Hepatic stellate cell (primary cell): ENCODE data around the gene TNFRSF18.
"Not testable (repeated sequence)": the region's sequence is repeated elsewhere in the genome, so short reads cannot be mapped to it uniquely, and the experiment has no call there.

Experiments used
- DNase-seq: peaks from one replicate; pipeline ENCODE4 v3.0.0; 2011; ENCODE audit warnings: low spot score

Gene TNFRSF18

DNA sequence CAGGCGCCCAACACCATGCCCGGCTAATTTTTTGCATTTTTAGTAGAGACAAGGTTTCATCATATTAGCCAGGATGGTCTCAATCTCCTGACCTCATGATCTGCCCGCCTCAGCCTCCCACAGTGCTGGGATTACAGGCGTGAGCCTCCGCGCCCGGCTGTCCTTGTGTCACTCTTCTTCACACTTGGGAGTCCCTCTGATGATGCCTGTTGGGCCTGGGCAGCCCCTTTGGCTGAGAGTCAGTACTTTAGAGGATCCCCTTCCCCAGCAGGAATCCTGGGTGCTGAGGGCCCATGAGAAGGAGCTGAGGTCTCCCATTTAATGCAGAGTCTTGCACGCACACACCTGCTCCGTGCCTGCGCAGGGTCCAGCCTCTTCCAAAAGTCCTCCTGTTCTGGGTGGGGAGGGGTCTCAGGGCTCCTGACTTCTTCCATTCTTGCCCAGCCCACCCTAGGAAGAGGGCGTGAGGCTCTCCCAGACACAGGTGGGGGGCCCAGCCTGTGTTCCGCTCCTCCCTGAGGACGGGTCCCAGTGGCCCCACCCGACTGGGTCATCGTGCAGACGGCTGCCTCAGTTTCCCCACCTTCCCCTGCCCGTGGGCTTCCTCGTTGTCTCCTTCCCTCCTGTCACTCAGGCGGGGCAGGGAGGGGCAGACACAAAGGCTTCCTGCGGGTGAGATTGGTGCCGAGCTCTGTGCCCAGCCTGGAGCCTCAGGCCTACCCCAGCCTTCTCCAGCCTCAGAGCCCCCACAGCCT lies 28.8 kb downstream of the TNFRSF18 start:
- no peak for DNase-seq

DNA sequence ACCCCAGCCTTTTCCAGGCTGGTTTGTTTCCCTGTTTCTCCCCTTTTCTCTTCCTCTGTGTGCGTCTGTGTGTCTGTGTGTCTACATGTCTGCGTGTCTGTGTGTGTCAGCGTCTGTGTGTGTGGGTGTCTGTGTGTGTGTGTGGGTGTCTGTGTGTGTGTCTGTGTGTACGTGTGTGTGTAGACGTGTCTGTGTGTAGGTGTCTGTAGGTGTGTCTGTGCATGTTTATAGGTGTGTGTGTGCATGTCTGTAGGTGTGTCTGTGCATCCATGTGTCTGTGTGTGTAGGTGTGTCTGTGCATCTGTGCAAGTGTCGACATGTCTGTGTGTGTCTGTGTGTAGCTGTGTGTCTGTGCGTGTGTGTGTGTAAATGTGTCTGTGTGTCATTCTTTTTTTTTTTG lies 29.5 kb downstream of the TNFRSF18 start:
- DNase-seq = no peak

DNA sequence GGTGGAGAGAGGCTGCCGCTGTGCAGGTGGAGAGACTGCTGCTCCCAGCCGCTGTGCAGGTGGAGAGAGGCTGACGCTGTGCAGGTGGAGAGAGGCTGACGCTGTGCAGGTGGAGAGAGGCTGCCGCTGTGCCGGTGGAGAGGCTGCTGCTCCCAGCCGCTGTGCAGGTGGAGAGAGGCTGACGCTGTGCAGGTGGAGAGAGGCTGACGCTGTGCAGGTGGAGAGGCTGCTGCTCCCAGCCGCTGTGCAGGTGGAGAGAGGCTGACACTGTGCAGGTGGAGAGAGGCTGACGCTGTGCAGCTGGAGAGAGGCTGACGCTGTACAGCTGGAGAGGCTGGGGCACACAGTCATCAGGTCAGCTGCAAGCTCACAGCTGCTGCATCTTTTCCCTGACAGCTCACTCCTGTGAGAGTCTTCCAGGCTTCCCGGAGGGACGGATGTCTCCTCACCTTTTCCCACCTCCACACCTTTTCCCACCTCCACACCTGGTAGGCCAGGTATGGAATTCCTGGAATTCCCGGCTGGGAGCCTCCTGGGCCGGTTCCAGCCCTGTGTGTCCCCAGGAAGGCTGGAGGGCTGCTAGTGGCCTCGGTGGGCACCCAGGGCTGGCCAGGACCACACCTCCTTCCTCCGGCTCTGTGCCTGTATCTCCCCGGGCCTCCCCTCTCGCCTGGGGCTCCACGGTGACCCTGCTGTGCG lies 30.2 kb downstream of the TNFRSF18 start:
- not testable (repeated sequence) for DNase-seq

DNA sequence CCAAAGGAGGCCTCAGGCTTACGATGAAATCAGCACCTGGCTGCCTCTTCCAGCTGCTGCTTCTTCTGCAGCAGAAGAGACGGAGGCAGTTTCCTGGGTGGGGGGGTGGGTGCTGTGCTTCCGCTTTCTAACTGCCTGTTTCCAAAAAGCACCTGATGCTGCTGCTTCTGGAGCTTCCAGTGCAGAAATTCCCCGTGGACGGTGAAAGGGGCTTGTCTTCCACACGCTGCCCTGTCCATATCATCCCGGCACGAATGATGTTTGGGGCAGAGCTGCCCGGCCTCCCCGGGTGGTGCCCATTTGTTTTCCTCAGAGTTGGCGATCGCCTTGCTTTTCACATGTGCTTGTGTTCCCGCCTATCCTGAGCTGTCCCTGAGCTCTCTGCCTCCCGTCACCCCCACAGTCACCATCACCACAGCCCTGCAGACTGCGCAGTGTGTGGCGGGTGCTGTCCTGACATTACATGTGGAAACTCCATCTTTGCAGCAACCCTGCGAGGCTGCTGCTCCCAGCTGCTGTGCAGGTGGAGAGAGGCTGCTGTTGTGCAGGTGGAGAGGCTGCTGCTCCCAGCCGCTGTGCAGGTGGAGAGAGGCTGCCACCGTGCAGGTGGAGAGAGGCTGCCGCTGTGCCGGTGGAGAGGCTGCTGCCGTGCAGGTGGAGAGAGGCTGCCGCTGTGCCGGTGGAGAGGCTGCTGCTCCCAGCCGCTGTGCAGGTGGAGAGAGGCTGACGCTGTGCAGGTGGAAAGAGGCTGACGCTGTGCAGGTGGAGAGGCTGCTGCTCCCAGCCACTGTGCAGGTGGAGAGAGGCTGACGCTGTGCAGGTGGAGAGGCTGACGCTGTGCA lies 30.9 kb downstream of the TNFRSF18 start:
- no peak for DNase-seq

DNA sequence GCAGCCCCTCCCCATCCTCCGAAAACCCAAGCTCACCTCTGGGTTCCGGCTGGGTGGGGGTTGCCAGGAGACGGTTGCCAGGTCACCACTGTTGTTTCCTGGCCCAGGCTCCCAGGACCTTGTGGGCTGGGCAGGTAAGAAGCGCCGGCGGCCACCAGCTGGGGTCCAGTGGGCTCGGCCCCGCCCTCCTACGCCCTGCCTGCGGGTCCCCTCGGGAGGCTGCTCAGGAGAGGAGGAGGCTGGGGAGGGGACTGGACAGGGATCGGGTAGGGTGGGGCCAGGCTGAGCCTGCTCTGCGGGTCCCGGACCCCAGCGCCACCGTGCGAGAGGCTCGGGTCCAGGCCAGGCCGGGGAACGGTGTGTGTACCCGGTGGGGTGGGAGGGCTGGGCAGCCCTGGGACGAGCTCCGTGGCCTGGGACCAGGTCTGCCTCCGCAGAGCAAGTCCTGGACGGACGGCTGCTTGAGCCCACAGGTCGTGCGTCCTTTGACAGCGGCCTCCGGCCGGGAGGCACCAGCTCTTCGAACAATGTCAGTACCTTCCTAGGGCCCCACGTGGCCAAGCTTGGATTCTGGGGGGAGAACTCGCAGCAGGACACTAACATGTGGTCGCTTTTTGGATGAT lies 32.5 kb downstream of the TNFRSF18 start, which contains the start of gene TTLL10:
Gene TTLL10 (plus strand): TSS at position 88 of the 623 bp plus-strand sequence. CDS start 5,336 bp downstream, outside the sequence.
- DNase-seq = no peak

DNA sequence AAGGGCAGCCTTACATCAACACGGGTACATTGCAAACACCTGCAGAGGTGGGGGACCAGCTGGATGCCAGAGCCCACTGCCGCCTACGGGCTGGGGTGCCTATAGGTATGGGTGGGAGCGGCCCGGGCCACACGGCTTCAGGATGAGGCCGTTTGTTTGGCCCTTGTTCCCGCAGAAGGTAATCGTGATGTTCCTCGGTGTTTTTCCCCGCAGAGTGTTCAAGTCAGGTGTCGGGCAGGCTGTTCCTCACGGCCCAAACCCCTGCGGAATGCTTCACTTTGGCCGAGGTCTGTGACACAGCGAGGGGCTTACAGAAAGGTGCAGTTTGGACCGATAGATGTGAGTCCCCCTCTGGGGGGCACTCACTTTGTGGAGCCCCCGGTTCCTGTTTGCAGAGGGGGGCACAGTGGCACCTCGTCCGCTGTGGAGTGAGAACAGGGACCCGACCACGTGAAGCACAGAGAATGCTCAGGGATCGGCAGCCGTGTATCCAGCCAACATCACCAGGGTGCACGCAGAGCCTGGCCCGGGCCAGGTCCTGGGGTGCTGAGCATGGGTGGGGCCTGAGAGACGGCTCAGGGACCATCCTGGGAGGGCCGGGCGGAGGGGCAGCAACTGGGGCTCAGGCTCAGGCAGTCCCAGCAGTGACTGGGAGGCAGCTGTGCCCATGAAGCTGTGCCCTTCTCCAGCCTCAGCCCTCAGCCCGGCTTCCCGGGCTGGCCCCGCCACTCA lies 33.2 kb downstream of the TNFRSF18 start:
- no peak for DNase-seq

DNA sequence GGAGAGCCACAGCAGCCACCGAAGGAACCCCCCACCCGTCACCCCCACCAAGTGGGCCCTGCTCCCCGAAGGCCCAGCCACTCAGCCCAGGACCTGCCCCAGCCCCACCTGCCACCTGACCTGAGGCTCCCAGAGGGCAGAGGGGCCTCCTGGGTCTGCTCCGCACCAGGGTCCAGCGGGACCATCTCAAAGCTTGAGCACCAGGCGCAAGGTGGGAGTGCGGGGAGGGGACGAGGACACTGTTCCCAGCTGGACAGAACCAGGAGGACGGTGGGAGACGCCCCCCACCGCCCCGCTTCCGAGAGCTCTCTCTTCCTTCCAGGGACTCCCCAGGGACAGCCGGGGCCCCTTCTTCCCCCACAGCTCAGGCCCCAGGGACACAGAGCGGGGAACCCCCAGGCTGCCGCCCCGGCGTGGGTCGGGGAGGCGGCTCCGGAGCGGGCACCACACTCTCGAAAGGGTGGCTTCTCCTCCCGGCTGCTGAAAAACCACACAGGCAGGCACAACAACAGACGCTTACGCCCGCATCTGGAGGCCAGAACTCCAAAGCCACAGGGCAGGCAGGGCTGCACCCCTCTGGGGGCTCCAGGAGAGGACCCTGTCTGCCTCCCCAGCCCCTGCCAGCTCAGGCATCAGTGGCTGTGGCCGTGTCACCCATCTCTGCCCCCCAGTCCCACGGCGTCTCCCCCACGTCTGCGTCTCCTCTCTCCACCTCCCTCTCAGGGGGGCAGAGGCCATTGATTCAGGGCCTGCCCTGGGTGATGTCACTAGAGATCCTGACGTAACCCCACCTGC lies 34.6 kb downstream of the TNFRSF18 start:
- no peak for DNase-seq

DNA sequence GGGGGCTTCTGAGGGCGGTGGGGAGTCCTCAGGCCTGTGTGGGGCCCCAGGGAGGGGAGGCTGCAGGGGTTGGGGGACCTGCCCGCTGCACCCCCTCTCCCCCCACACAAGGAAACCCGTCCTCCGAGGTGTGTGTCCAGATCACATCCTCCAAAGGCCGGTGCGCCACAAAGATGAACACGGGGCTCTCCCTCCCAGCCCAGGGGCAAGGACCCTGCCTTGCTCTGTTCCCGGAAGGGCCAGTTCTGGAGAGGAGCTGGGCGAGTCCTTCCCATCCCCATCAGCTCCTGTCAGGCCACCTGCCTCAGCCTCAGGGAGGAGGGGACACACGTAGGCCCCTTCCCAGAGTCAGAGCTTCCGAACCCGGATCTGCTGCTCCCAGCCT lies 35.2 kb downstream of the TNFRSF18 start:
- no peak for DNase-seq

DNA sequence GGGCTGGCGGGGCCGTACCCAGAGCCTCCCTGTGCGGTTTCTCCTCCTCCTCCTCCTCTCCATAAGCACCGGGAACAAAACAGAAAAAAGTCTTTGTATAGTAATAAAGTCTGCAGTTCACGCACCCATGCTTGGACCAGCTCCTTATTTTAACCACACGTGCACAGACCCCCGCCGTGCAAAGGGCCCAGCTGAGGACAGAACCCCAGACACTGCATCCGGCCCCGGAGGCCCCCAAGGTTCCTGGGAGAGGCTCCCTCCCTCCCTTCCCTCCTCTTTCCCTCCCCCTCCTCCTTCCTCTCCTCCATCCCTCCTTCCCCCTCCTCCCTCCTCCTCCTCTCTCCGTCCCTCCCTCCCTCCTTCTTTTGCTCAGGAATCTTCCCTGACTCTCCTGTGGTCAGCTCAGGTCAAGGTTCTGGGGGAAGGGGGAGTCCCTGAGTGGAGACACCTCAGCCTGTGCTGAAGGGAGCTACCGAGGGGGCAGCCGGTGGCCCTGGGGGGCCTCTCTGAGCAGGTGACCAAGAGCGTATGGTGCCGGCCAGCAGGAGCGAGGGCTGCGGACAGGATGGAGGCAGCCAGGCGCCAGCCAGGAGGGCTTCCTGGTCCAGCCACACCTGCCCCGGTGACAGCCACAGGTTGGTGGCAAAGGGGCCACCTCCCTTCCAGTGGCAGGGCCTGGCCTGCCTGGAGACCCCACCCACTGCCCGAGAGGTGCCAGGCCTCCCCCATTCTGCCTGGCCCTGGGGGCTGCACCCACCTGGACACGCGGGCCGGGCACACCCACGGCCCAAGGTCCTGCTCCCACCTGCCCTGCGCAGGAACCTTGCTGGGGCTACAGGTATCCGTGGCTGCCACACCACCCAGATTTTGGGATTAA lies 35.9 kb downstream of the TNFRSF18 start:
- DNase-seq = no peak

DNA sequence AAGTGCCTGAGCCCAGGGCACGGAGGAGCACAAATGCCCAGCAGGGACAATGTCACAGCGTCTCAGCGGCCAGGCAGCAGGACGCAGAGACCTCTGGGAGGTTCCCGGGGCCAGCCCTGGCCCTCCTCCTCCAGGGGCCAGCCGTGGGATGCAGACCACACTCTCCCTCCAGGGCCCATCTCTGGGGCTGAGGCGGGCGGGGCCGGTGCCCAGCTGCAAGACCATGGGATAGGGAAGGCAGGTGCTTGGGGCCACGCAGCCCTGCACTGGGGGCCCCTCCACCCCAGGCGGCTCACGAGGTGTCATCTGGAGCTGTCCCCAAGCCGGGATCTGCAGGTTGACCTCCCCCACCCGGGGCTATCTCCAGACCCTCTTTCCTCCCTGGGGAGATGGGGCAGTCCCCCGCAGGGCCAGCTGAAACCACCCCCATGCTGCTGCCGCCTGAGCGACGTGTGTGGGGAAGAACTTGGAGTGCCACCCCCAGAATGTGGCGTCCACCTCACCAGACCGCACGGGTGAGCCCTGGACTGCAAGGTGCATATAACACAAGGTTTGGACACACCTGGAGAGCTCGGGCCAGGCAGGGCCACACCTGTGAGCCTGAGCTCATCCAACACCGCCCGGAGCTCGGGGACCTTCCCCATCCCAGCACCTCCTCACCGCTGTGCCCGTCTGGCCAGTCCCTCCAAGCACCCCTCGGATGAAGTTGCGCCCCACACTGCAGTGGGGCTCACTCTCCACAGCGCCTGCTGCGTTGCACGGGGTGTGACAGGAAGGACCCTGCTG lies 36.8 kb downstream of the TNFRSF18 start:
- no peak for DNase-seq

DNA sequence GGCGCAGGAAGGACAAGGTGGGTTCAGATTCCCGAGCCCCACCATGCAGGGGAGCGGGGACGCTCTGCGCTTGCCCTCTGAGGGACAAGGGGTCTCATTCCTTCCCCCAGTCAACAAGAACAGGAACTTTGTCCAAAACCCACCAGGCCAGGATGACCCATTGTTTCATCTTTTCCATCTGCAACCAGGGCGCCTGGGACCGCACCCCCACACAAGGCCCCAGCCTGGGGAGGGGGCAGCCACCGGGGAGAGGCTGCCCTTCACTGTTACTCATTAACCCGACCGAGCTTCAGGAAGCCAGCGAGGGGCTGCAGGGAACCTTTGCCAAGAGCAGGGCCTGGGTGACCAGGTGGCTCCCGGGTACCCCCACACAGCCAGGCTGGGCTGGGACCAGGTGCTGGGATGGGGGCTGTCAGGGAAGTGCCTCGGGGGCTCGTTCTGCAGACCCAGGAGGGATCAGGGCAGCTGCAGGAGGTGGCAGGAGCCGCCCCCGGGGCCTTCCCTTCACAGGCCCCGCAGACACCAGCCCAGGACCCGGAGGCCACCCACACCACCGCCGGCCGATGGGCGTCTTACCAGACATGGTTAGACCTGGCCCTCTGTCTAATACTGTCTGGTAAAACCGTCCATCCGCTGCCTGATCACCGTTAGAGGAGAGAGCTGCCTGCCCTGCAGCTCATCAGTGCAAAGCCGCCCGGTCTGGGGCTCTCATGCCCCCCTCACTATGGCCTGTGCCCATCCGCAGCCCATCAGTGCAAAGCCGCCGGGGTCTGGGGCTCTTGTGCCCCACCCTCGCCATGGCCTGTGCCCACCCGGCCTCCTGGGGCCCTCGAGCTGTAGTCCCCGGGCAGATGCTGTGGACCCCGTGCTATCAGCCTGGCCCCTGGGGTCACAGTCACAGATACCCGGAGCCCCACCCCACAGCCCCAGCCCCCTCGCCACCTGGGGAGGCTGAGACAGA lies 37.7 kb downstream of the TNFRSF18 start:
- no peak for DNase-seq

DNA sequence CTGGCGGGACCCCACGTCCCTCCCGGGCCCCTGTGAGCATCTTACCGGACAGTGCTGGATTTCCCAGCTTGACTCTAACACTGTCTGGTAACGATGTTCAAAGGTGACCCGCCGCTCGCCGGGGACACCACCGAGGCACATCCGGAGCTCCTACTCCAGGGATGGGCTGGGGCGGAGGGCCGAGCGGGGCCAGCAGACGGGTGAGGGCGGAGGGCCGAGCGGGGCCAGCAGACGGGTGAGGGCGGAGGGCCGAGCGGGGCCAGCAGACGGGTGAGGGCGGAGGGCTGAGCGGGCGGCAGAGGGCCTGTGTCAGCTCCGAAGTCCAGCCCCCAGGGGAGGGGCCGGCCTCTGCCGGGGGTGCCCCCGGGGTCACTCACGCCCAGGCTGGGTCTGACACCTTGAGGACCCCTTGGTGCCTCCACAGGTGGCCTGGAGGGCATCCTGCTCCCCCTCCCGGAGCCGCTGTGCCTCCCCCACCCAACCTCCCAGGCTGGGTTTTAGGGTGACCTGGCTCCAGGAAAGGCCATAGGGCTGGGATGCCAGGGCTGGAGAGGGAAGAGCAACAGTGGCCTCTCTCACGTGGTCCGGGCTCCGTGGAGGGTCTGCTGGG lies 38.4 kb downstream of the TNFRSF18 start:
- no peak for DNase-seq

DNA sequence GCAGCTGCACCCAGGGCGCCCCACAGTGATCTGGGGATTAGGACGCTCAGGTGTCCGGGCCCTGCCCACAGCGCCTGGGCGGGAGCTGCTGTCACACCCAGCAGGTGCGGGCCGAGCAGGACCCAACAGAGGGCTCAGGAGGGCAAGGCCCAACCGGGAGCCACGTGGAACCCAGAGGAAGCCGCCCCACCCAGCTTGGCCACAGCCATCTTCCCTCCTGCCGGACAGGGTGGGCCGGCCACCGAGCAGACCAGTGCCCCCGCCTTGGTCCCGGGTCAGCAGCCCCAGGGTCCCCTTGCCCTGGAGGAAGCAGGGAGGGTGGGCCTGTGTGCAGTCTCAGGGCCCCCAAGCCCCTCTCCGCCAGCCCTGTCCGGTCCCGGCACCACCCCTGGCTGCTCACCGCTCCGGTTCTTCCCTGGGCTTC lies 39.0 kb downstream of the TNFRSF18 start:
- no peak for DNase-seq

DNA sequence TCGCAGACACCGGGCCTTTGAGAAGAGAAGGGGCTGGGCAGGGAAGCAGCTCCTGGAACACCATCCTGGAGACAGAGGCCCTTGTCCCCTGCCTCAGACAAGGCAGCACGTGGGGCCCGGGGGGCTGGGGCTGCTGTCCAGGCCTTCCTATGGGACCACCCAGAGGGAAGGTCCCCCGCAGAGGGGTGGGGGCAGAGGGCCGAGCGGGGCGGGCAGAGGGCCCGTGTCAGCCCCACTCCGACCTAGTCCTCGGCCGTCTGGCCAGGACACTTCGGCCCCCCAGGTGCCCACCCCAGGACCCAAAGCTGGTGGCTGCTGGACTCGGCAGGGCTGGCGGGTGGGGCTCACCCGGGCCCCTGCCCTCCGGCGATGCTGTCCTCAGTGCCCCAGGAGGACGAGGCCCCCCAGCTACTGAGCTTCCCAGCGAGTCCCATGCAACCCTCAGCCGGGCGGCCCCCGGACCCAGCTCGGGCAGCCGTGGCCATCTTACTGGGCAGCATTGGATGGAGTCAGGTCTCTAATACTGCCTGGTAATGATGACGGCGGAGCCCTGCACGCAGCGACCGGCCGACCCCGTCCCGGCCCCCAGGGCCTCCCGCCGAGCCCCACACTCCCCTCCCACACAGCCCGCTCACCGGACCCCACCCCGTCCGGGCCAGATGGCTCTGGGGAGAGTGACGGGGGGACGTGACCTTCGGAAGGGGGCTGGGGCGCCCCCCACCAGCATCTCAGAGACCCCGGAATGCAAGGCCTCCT lies 39.6 kb downstream of the TNFRSF18 start:
- DNase-seq = no peak

DNA sequence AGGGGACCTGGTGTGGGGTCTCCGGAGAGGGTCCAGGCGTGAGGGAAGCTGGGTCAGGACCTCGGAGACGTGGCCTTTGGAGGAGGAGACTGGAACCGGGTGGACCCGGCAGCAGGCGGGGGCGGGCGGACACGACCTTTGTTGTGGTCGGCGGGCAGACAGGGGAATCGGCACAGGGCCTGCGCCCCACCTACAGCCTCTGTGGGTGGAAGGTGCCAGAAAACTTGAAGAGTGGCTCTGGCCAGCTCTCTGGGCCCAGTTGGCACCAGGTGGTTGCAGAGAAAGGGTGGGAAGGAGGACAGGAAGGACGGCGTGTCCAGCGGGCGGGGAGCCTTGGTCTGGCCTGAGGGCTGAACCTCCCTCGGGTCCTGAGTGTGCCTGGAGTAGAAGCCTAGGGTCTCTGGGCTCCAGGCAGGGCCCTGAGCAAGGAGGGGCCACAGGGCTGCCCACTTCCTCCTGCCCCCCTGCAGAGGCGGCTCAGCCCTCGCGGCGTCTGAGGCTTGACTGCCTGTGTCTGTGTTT lies 40.4 kb downstream of the TNFRSF18 start:
- DNase-seq = no peak

DNA sequence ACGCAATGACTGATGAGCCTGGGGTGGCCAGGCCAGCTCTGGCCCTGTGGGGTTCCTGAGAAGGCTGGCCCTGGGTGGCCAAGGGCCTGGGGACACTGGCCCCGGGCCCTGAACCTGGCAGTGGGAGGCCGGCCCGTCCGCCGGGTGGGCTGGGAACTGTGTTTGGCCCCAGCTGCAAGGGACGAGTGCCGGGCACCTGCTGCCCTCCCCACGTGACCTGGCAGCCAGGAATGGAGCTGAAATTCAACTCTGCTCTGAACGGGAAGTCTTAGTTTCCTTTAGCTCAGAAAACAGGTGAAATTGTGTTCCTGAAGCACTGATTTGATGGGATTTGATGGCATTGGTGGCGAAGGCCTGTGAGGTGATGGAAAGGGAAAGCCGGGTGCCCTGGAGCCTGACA lies 40.9 kb downstream of the TNFRSF18 start:
- DNase-seq = no peak
